Heart left ventricle (tissue), 13 donors: ENCODE data around the gene CENATAC.
"Not testable (repeated sequence)": the region's sequence is repeated elsewhere in the genome, so short reads cannot be mapped to it uniquely, and the experiment has no call there.

Source experiments
- POLR2A ChIP-seq, 2 donors: fragments of 450-650 bp; IDR thresholded peaks; one replicate each; pipeline ENCODE4 v1.6.1; 2017; ENCODE audit warnings: antibody characterized with exemption in 2 of 2, mild to moderate bottlenecking in 2 of 2, moderate library complexity in 2 of 2
- TF ChIP-seq, protein P1 (sequence below), 12 donors: fragments of 200-600 bp; sonication (generic) in 4 of 12; IDR thresholded peaks; one replicate each; pipeline versions ENCODE4 v1.5.0 to v1.8.0; 2018 to 2022; ENCODE audit warnings: antibody characterized with exemption in 12 of 12, mild to moderate bottlenecking in 5 of 12
- donor health status: ischemic (EF 13 %, LVEDD 7.1; RV severe dilation, severe dysfunction).
- donor health status: DM: no; HTN: yes; CAD: no.
- donor health status: DM: no; HTN: no; CAD: no.
- donor health status: ischemic (EF 25% LVEDD 6.9; RV normal size, moderate dysfunction).
- donor health status: ischemic (EF 25% LVEDD 5.7; RV mildly dilated, moderate dysfunction).
- donor health status: ischemic (EF 35%, LVEDD 5.7; RV mildly dilated, moderate dysfunction).
- donor health status: nonischemic (EF 11% LVEDD 7.7; RV severe dilation, severe dysfunction).
- donor health status: DM: yes; HTN: yes; CAD: no.
- donor health status: PGD.
- donor health status: ischemic (EF 29% LVEDD 5.4; RV normal size, mild dysfunction).
- donor health status: nonischemic (EF 23%, LVEDD 6.1; RV moderate dilation, normal function).

DNA sequence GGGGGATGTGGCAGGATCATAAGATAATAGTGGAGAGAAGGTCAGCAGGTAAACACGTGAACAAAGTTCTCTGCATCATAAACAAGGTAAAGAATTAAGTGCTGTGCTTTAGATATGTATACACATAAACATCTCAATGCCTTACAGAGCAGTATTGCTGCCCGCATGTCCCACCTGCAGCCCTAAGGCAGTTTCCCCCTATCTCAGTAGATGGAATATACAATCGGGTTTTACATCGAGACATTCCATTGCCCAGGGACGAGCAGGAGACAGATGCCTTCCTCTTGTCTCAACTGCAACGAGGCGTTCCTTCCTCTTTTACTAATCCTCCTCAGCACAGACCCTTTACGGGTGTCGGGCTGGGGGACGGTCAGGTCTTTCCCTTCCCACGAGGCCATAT lies 41.5 kb downstream of the CENATAC start:
- TF ChIP-seq POLR2A (IDR thresholded peaks at IDR 0.05) = not testable (repeated sequence)
- TF ChIP-seq, protein P1, sequence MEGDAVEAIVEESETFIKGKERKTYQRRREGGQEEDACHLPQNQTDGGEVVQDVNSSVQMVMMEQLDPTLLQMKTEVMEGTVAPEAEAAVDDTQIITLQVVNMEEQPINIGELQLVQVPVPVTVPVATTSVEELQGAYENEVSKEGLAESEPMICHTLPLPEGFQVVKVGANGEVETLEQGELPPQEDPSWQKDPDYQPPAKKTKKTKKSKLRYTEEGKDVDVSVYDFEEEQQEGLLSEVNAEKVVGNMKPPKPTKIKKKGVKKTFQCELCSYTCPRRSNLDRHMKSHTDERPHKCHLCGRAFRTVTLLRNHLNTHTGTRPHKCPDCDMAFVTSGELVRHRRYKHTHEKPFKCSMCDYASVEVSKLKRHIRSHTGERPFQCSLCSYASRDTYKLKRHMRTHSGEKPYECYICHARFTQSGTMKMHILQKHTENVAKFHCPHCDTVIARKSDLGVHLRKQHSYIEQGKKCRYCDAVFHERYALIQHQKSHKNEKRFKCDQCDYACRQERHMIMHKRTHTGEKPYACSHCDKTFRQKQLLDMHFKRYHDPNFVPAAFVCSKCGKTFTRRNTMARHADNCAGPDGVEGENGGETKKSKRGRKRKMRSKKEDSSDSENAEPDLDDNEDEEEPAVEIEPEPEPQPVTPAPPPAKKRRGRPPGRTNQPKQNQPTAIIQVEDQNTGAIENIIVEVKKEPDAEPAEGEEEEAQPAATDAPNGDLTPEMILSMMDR (IDR thresholded peaks at IDR 0.05) = not testable (repeated sequence)
